HG03135 (cell line): ENCODE results near the gene KPNB1.

ENCODE experiments used
- ATAC-seq: cut with Tn5 transposase; IDR thresholded peaks from one replicate; pipeline ENCODE4 v1.9.1; 2021; ENCODE audit warnings: mild to moderate bottlenecking, moderate library complexity; ENCODE audit not compliant: unreplicated experiment

Gene KPNB1

GRCh38 chr17:47696717-47697642, 47.3 kb downstream of the KPNB1 start:
- no peak for ATAC-seq

- no peak for ATAC-seq
These were observed 48.4 kb downstream of the KPNB1 start for GRCh38 chr17:47697906-47698711.

GRCh38 chr17:47698749-47699535, 49.2 kb downstream of the KPNB1 start:
- no peak for ATAC-seq

- no peak for ATAC-seq
These were observed 49.8 kb downstream of the KPNB1 start for GRCh38 chr17:47699536-47699840.

GRCh38 chr17:47700471-47701449, 51.0 kb downstream of the KPNB1 start:
- no peak for ATAC-seq

- ATAC-seq = no peak
These were observed 51.9 kb downstream of the KPNB1 start for GRCh38 chr17:47701608-47702007.

- no peak for ATAC-seq
These were observed 52.8 kb downstream of the KPNB1 start for GRCh38 chr17:47702391-47702995.

GRCh38 chr17:47703191-47703591, 53.5 kb downstream of the KPNB1 start:
- no peak for ATAC-seq

- no peak for ATAC-seq
These were observed 54.0 kb downstream of the KPNB1 start for GRCh38 chr17:47703671-47704070.

GRCh38 chr17:47704116-47704515, 54.4 kb downstream of the KPNB1 start:
- no peak for ATAC-seq

GRCh38 chr17:47704736-47705135, 55.0 kb downstream of the KPNB1 start:
- ATAC-seq = no peak

- ATAC-seq = no peak
These were observed 56.1 kb downstream of the KPNB1 start for GRCh38 chr17:47705536-47706530.

- ATAC-seq = no peak
These were observed 57.5 kb downstream of the KPNB1 start for GRCh38 chr17:47707056-47707804.

GRCh38 chr17:47707884-47708283, 58.2 kb downstream of the KPNB1 start:
- no peak for ATAC-seq

GRCh38 chr17:47708312-47708863, 58.7 kb downstream of the KPNB1 start:
- ATAC-seq = no peak

GRCh38 chr17:47708864-47709541, 59.3 kb downstream of the KPNB1 start:
- ATAC-seq = no peak

- ATAC-seq = no peak
These were observed 59.9 kb downstream of the KPNB1 start for GRCh38 chr17:47709594-47709993.
